ENCODE data around the gene PA2G4. TPM values are rescaled to one million over a fixed set of nuclear protein-coding genes. Genes with fewer than 3 reads are reported as not detected.
"Not testable (repeated sequence)": the region's sequence is repeated elsewhere in the genome, so short reads cannot be mapped to it uniquely, and the experiment has no call there.

PA2G4 gene
- total RNA-seq, 1 experiment from 2014 or later: 205 TPM

- intact Hi-C loops (cut with micrococcal nuclease): no loop called here
- no peaks in the 10 kb centered on the region for H3K36me3 Mint-ChIP-seq (ENCODE audit: insufficient read depth, unreplicated experiment)
- POLR2A ChIA-PET: interaction anchor here (1.0 kb wide), 1 partner anchor 33 kb away, joined by 5 read pairs; the partner anchor contains the start of gene PA2G4
- CTCF ChIA-PET: interaction anchor here (0.7 kb wide), 1 partner anchor 100 kb away, joined by 3 read pairs; no protein-coding TSS in a partner anchor
- no peak for DNase-seq (ENCODE audit: unreplicated experiment)
- TF ChIP-seq CTCF (IDR thresholded peaks at IDR 0.05; ENCODE audit: unreplicated experiment): no peak
- no TSS peak for BruUV-seq (replicated peaks)
- no peak overlapping the region for H3K27ac Mint-ChIP-seq (ENCODE audit: low read depth, unreplicated experiment)
- no peak overlapping the region for H3K4me3 Mint-ChIP-seq (ENCODE audit: unreplicated experiment)
- no peaks in the 10 kb centered on the region for H3K9me3 Mint-ChIP-seq (ENCODE audit: unreplicated experiment)
- peaks cover 6% of the 10 kb centered on the region for H3K4me1 Mint-ChIP-seq (ENCODE audit: insufficient read depth, unreplicated experiment)
- H3K27me3 Mint-ChIP-seq (ENCODE audit: insufficient read depth, unreplicated experiment): no peaks in the 10 kb centered on the region
Measured at GRCh38 chr12:56071648-56072047, 32.7 kb upstream of the PA2G4 start.

- DNase-seq (ENCODE audit: unreplicated experiment): no peak
- H3K27ac Mint-ChIP-seq (ENCODE audit: low read depth, unreplicated experiment): no peak overlapping the region
- H3K4me1 Mint-ChIP-seq (ENCODE audit: insufficient read depth, unreplicated experiment): peaks cover 6% of the 10 kb centered on the region
- no peaks in the 10 kb centered on the region for H3K9me3 Mint-ChIP-seq (ENCODE audit: unreplicated experiment)
- intact Hi-C loops (cut with micrococcal nuclease): no loop called here
- ChIA-PET POLR2A (interaction anchor here (0.5 kb wide), 1 partner anchor 1897 kb away, joined by 3 read pairs; no protein-coding TSS in a partner anchor), CTCF (interaction anchor here (0.6 kb wide), 1 partner anchor 18 kb away, joined by 3 read pairs; no protein-coding TSS in a partner anchor)
- H3K4me3 Mint-ChIP-seq (ENCODE audit: unreplicated experiment): no peak overlapping the region
- H3K27me3 Mint-ChIP-seq (ENCODE audit: insufficient read depth, unreplicated experiment): no peaks in the 10 kb centered on the region
- no peaks in the 10 kb centered on the region for H3K36me3 Mint-ChIP-seq (ENCODE audit: insufficient read depth, unreplicated experiment)
- no TSS peak for BruUV-seq (replicated peaks)
- TF ChIP-seq CTCF (IDR thresholded peaks at IDR 0.05; ENCODE audit: unreplicated experiment): no peak
Measured at GRCh38 chr12:56074396-56074795, 30.0 kb upstream of the PA2G4 start.

- BruUV-seq (replicated peaks); H3K9me3 Mint-ChIP-seq (ENCODE audit: unreplicated experiment); H3K27ac Mint-ChIP-seq (ENCODE audit: low read depth, unreplicated experiment); H3K4me1 Mint-ChIP-seq (ENCODE audit: insufficient read depth, unreplicated experiment); H3K4me3 Mint-ChIP-seq (ENCODE audit: unreplicated experiment); H3K36me3 Mint-ChIP-seq (ENCODE audit: insufficient read depth, unreplicated experiment); H3K27me3 Mint-ChIP-seq (ENCODE audit: insufficient read depth, unreplicated experiment); DNase-seq (ENCODE audit: unreplicated experiment): not testable (repeated sequence)
- CTCF ChIA-PET: interaction anchor here (0.6 to 2.5 kb wide), 5 partner anchors 26 to 66 kb away, joined by 4 to 11 read pairs (median 7); partner anchors contain the start of gene PA2G4
- intact Hi-C loops (cut with micrococcal nuclease): loop anchor here (2.0 kb wide), 2 partner anchors 31 to 81 kb away; partner anchors contain the start of gene SUOX
- POLR2A ChIA-PET: interaction anchor here (0.6 to 2.0 kb wide), 4 partner anchors 26 to 357 kb away, joined by 3 to 12 read pairs (median 3); partner anchors contain the start of genes DNAJC14, ESYT1 and PA2G4
Measured at GRCh38 chr12:56077966-56078365, 26.4 kb upstream of the PA2G4 start.

GRCh38 chr12:56078427-56078826 lies 25.9 kb upstream of the PA2G4 start:
- Mint-ChIP-seq H3K4me1 (ENCODE audit: insufficient read depth, unreplicated experiment) (no peaks in the 10 kb centered on the region), H3K9me3 (ENCODE audit: unreplicated experiment) (no peaks in the 10 kb centered on the region), H3K4me3 (ENCODE audit: unreplicated experiment) (peak overlapping the region; percentile 87), H3K27me3 (ENCODE audit: insufficient read depth, unreplicated experiment) (no peaks in the 10 kb centered on the region), H3K27ac (ENCODE audit: low read depth, unreplicated experiment) (no peak overlapping the region), H3K36me3 (ENCODE audit: insufficient read depth, unreplicated experiment) (no peaks in the 10 kb centered on the region)
- no peak for TF ChIP-seq CTCF (IDR thresholded peaks at IDR 0.05; ENCODE audit: unreplicated experiment)
- CTCF ChIA-PET: interaction anchor here (0.6 to 2.5 kb wide), 7 partner anchors 17 to 67 kb away, joined by 3 to 11 read pairs (median 4); partner anchors contain the start of genes PA2G4 and ZC3H10
- intact Hi-C loops (cut with micrococcal nuclease): loop anchor here (2.0 kb wide), 2 partner anchors 32 to 82 kb away; partner anchors contain the start of gene SUOX
- DNase-seq (ENCODE audit: unreplicated experiment): no peak
- POLR2A ChIA-PET: interaction anchor here (0.6 to 3.0 kb wide), 7 partner anchors 25 to 358 kb away, joined by 3 to 66 read pairs (median 6); partner anchors contain the start of genes DNAJC14, PA2G4, RPL41 and SUOX
- BruUV-seq (replicated peaks): no TSS peak

Data from MCF 10A (cell line).